T-cell (primary cell): ENCODE measurements around the gene EMD. TPM values are rescaled to one million over a fixed set of nuclear protein-coding genes. Genes with fewer than 3 reads are reported as not detected.
A peak's percentile ranks its signal among the peaks of the same experiment; 100 is the strongest.

Source experiments
- ATAC-seq, 4 experiments: fragments of 200-7000 bp in 3 of 4; fragments of 150-1000 bp in 1 of 4; cut with Tn5 transposase; replicated peaks in 1 of 4; 1 replicate in 3 of 4; 2 replicates in 1 of 4; pipeline ENCODE4 v1.10.0; 2021; ENCODE audit warnings: moderate library complexity in 3 of 4, mild to moderate bottlenecking in 2 of 4, moderate number of reproducible peaks in 1 of 4
- CTCF ChIA-PET, 2 donors: fragments of 300-600 bp; sonication (Branson Sonifier 250); formaldehyde crosslinking; loops; one replicate each; lab custom pipeline; 2022; ENCODE audit warnings: antibody characterized with exemption in 2 of 2; lab: Charles Lee
- POLR2A ChIA-PET, 2 donors: fragments of 300-600 bp; sonication (Branson Sonifier 250); formaldehyde crosslinking; loops; one replicate each; lab custom pipeline; 2022; ENCODE audit warnings: antibody characterized with exemption in 2 of 2; lab: Charles Lee
- DNase-seq, 35 experiments: peaks; one replicate each; pipeline versions ENCODE4 v3.0.0 to v3.0.0-alpha.2; 2013 to 2023
- H3K27ac ChIP-seq: one replicate; pipeline ENCODE4 v1.5.1; 2013; ENCODE audit warnings: low read length
- H3K27me3 ChIP-seq, 2 experiments: replicated peaks in 1 of 2; 1 replicate in 1 of 2; 2 replicates in 1 of 2; pipeline versions ENCODE4 v1.6.1 to v1.7.0; 2013; ENCODE audit warnings: low read length in 1 of 2, mixed read lengths in 1 of 2; ENCODE audit not compliant: control insufficient read depth in 2 of 2, insufficient read depth in 2 of 2; ENCODE audit errors: extremely low read depth in 1 of 2
- H3K36me3 ChIP-seq, 2 donors: 1 replicate in 1 of 2; 2 replicates in 1 of 2; pipeline versions ENCODE4 v1.6.1 to v1.7.0; 2013; ENCODE audit warnings: low read length in 1 of 2; ENCODE audit not compliant: control insufficient read depth in 2 of 2, insufficient read depth in 1 of 2; ENCODE audit errors: extremely low read depth in 1 of 2
- H3K4me1 ChIP-seq, 2 experiments: 1 replicate in 1 of 2; 2 replicates in 1 of 2; pipeline versions ENCODE4 v1.6.1 to v1.7.0; 2013; ENCODE audit warnings: low read length in 2 of 2, mixed read lengths in 1 of 2; ENCODE audit not compliant: insufficient read depth in 2 of 2, control insufficient read depth in 1 of 2; ENCODE audit errors: extremely low read depth in 1 of 2
- H3K4me3 ChIP-seq, 2 donors: 1 replicate in 1 of 2; 2 replicates in 1 of 2; pipeline versions ENCODE4 v1.5.1 to v1.7.0; 2013; ENCODE audit warnings: mild to moderate bottlenecking in 2 of 2, low read length in 1 of 2, moderate library complexity in 1 of 2; ENCODE audit not compliant: control insufficient read depth in 1 of 2; ENCODE audit errors: extremely low read depth in 1 of 2
- H3K9me3 ChIP-seq: 2 replicates; pipeline ENCODE4 v1.7.0; 2013
- H3K27ac Mint-ChIP-seq, 2 donors: one replicate each; pipeline ENCODE4 v1.8.0; 2020 to 2021; ENCODE audit warnings: mild to moderate bottlenecking in 2 of 2, mixed read lengths in 2 of 2
- H3K27me3 Mint-ChIP-seq, 2 donors: one replicate each; pipeline ENCODE4 v1.8.0; 2021 to 2022; ENCODE audit warnings: mixed read lengths in 2 of 2
- H3K36me3 Mint-ChIP-seq: one replicate; pipeline ENCODE4 v1.8.0; 2021; ENCODE audit warnings: mixed read lengths
- H3K4me1 Mint-ChIP-seq, 3 donors: one replicate each; pipeline ENCODE4 v1.8.0; 2020 to 2022; ENCODE audit warnings: mixed read lengths in 3 of 3, mild to moderate bottlenecking in 1 of 3
- H3K4me3 Mint-ChIP-seq, 3 donors: one replicate each; pipeline ENCODE4 v1.8.0; 2020 to 2022; ENCODE audit warnings: mild to moderate bottlenecking in 3 of 3, mixed read lengths in 3 of 3, moderate library complexity in 3 of 3
- H3K9me3 Mint-ChIP-seq, 3 donors: one replicate each; pipeline ENCODE4 v1.8.0; 2020 to 2022; ENCODE audit warnings: mixed read lengths in 3 of 3
- WGBS: methylation state at CpG from one replicate; pipeline ENCODE4 v1.1.5; 2013; ENCODE audit warnings: missing lambda C conversion rate; ENCODE audit not compliant: insufficient coverage; 5-methylcytosine and 5-hydroxymethylcytosine counted together
- total RNA-seq, 35 experiments: library from RNA in 6 of 35; stranded (reverse) in 6 of 35; fragments of 120-200 nt in 1 of 35; gene quantifications; one replicate each; pipeline versions ENCODE4 v1.2.1 to v1.2.4 and lab custom pipeline; 2013 to 2026

Gene EMD
- total RNA-seq, 5 donors from 2014 or later (not counting 1 experiment from before 2014, with no cell fraction given) = 73.4 to 136 (median 80.4) TPM

GRCh38 chrX:154354516-154354915 lies 24.6 kb upstream of the EMD start:
- peaks cover 19 to 77% (median 42%) of the 10 kb centered on the region in 3 donors for H3K4me1 Mint-ChIP-seq
- peaks cover 4 to 100% of the 10 kb centered on the region in 2 experiments for H3K4me1 ChIP-seq
- peaks cover 12 to 95% of the 10 kb centered on the region in 2 donors for H3K36me3 ChIP-seq
- no peak overlapping the region for H3K4me3 Mint-ChIP-seq
- H3K9me3 Mint-ChIP-seq = no peaks in the 10 kb centered on the region
- no peak overlapping the region for H3K4me3 ChIP-seq
- ATAC-seq (no peak), DNase-seq (no peak)
- H3K27me3 Mint-ChIP-seq = no peaks in the 10 kb centered on the region
- ChIA-PET CTCF (no interaction called here), POLR2A (no interaction called here)
- H3K27me3 ChIP-seq = no peaks in the 10 kb centered on the region
- no peak overlapping the region for H3K27ac ChIP-seq
- peaks cover 8% of the 10 kb centered on the region for H3K36me3 Mint-ChIP-seq
- H3K27ac Mint-ChIP-seq = no peak overlapping the region
- WGBS = 100% methylated on average over 1 of the region's 13 CpGs
- no peaks in the 10 kb centered on the region for H3K9me3 ChIP-seq

GRCh38 chrX:154355094-154355775 lies 23.9 kb upstream of the EMD start:
- POLR2A ChIA-PET = no interaction called here
- DNase-seq (no peak), ATAC-seq (no peak)
- H3K9me3 Mint-ChIP-seq = no peaks in the 10 kb centered on the region
- H3K27me3 Mint-ChIP-seq = no peaks in the 10 kb centered on the region
- peaks cover 19 to 70% (median 37%) of the 10 kb centered on the region in 3 donors for H3K4me1 Mint-ChIP-seq
- H3K9me3 ChIP-seq = no peaks in the 10 kb centered on the region
- peaks cover 14 to 95% of the 10 kb centered on the region in 2 donors for H3K36me3 ChIP-seq
- H3K27me3 ChIP-seq = no peaks in the 10 kb centered on the region
- peaks cover 4 to 100% of the 10 kb centered on the region in 2 experiments for H3K4me1 ChIP-seq
- peak overlapping the region in 1 of 2 donors; percentile 22 for H3K27ac Mint-ChIP-seq
- peak overlapping the region; percentile 3 for H3K27ac ChIP-seq
- peaks cover 5% of the 10 kb centered on the region for H3K36me3 Mint-ChIP-seq
- CTCF ChIA-PET = no interaction called here
- H3K4me3 Mint-ChIP-seq = no peak overlapping the region
- no peak overlapping the region for H3K4me3 ChIP-seq
- WGBS = 87% methylated on average over 7 of the region's 30 CpGs

- no peak overlapping the region for H3K4me3 ChIP-seq
- peaks cover 16 to 66% (median 37%) of the 10 kb centered on the region in 3 donors for H3K4me1 Mint-ChIP-seq
- H3K9me3 Mint-ChIP-seq = no peaks in the 10 kb centered on the region
- no peaks in the 10 kb centered on the region for H3K27me3 Mint-ChIP-seq
- ChIA-PET POLR2A (no interaction called here), CTCF (no interaction called here)
- H3K27me3 ChIP-seq = no peaks in the 10 kb centered on the region
- H3K4me1 ChIP-seq = peaks cover 3 to 100% of the 10 kb centered on the region in 2 experiments
- DNase-seq (no peak), ATAC-seq (no peak)
- H3K27ac Mint-ChIP-seq = no peak overlapping the region
- WGBS = 80% methylated on average over 5 of the region's 12 CpGs
- peaks cover 5% of the 10 kb centered on the region for H3K36me3 Mint-ChIP-seq
- H3K27ac ChIP-seq = peak overlapping the region; percentile 12
- no peak overlapping the region for H3K4me3 Mint-ChIP-seq
- H3K36me3 ChIP-seq = peaks cover 14 to 94% of the 10 kb centered on the region in 2 donors
- no peaks in the 10 kb centered on the region for H3K9me3 ChIP-seq
These were observed 23.3 kb upstream of the EMD start for GRCh38 chrX:154355776-154356140.

- Mint-ChIP-seq H3K27ac (peak overlapping the region; percentile 55 to 75), H3K36me3 (peaks cover 5% of the 10 kb centered on the region), H3K9me3 (no peaks in the 10 kb centered on the region), H3K4me3 (no peak overlapping the region), H3K27me3 (no peaks in the 10 kb centered on the region), H3K4me1 (peaks cover 8 to 66% (median 32%) of the 10 kb centered on the region in 3 donors)
- Histone ChIP-seq H3K27me3 (no peaks in the 10 kb centered on the region), H3K4me1 (peaks cover 0 to 97% of the 10 kb centered on the region in 2 experiments), H3K27ac (no peak overlapping the region), H3K36me3 (peaks cover 14 to 91% of the 10 kb centered on the region in 2 donors), H3K4me3 (no peak overlapping the region), H3K9me3 (no peaks in the 10 kb centered on the region)
- ChIA-PET POLR2A (no interaction called here), CTCF (interaction anchor here in 1 of 2 donors (0.6 kb wide), 1 partner anchor 53 kb away, joined by 3 read pairs; no protein-coding TSS in a partner anchor)
- no CpG with 5 or more reads among the region's 13 CpGs for WGBS
- ATAC-seq (no peak), DNase-seq (no peak)
These were observed 22.5 kb upstream of the EMD start for GRCh38 chrX:154356596-154356995.

GRCh38 chrX:154357205-154357604 lies 21.9 kb upstream of the EMD start:
- Mint-ChIP-seq H3K9me3 (no peaks in the 10 kb centered on the region), H3K27ac (peak overlapping the region; percentile 44 to 73), H3K36me3 (peaks cover 5% of the 10 kb centered on the region), H3K27me3 (no peaks in the 10 kb centered on the region), H3K4me1 (peaks cover 2 to 61% (median 26%) of the 10 kb centered on the region in 3 donors), H3K4me3 (no peak overlapping the region)
- 91% methylated on average over 13 of the region's 27 CpGs for WGBS
- H3K27me3 ChIP-seq = no peaks in the 10 kb centered on the region
- ChIA-PET CTCF (no interaction called here), POLR2A (no interaction called here)
- peaks cover 14 to 92% of the 10 kb centered on the region in 2 donors for H3K36me3 ChIP-seq
- no peak for ATAC-seq
- no peaks in the 10 kb centered on the region for H3K9me3 ChIP-seq
- no peak overlapping the region for H3K4me3 ChIP-seq
- no peak for DNase-seq
- H3K4me1 ChIP-seq = peaks cover 0 to 97% of the 10 kb centered on the region in 2 experiments
- no peak overlapping the region for H3K27ac ChIP-seq

- DNase-seq (no peak), ATAC-seq (no peak)
- 97% methylated on average over 10 of the region's 11 CpGs for WGBS
- Mint-ChIP-seq H3K4me3 (no peak overlapping the region), H3K27ac (no peak overlapping the region), H3K9me3 (no peaks in the 10 kb centered on the region), H3K4me1 (peaks cover 5 to 56% (median 21%) of the 10 kb centered on the region in 3 donors), H3K27me3 (no peaks in the 10 kb centered on the region), H3K36me3 (peaks cover 8% of the 10 kb centered on the region)
- Histone ChIP-seq H3K9me3 (no peaks in the 10 kb centered on the region), H3K4me3 (no peak overlapping the region), H3K27ac (peak overlapping the region; percentile 34), H3K27me3 (no peaks in the 10 kb centered on the region), H3K36me3 (peaks cover 14 to 92% of the 10 kb centered on the region in 2 donors), H3K4me1 (peaks cover 0 to 97% of the 10 kb centered on the region in 2 experiments)
- POLR2A ChIA-PET = interaction anchor here in 1 of 2 donors (0.6 kb wide), 1 partner anchor 24 kb away, joined by 3 read pairs; no protein-coding TSS in a partner anchor
- CTCF ChIA-PET = no interaction called here
These were observed 21.1 kb upstream of the EMD start for GRCh38 chrX:154358011-154358410.
